ENCODE results near the gene SMAD7. TPM values are rescaled to one million over a fixed set of nuclear protein-coding genes. Genes with fewer than 3 reads are reported as not detected.

SMAD7 gene
- polyA plus RNA-seq, 3 donors, result 1.4 to 9.4 (median 1.5) TPM

DNA sequence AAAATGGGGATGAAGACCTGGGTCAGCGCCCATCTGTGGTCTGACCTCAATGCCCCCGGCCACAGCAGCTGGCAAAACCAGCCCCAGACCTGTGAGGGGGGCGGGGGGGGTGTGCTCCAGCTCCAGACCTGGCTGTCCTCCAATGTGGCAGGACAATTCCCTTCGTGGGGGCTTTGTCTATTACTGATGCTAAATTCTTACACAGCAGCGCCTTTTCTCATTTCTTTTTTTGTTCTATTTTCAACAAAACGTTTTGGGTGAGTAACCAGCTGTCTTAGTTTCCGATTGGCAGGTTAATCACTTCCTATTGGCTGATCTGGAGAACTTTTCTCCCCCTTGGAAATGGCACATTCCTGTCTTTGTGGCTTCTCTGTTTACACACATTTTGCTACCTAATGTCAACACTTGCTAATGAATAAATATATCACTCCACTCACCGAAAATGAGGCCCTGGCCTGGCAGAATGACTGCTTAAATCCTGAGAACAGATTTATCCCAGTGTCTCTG, 4.4 kb downstream of the SMAD7 start:
- Histone ChIP-seq H3K27me3 (ENCODE audit: control insufficient read depth in 2 of 2, insufficient read depth in 2 of 2, low read length in 2 of 2) (peaks cover 0 to 2% of the 10 kb centered on the region in 2 donors), H3K9me3 (replicated peaks in 1 of 2; ENCODE audit: control insufficient read depth in 1 of 2, insufficient read depth in 1 of 2, low read length in 2 of 2) (no peaks in the 10 kb centered on the region), H3K36me3 (replicated peaks in 1 of 2; ENCODE audit: control insufficient read depth in 1 of 2, insufficient read depth in 2 of 2, low read length in 2 of 2) (peaks cover 8 to 58% of the 10 kb centered on the region in 2 donors), H3K4me2 (replicated peaks; ENCODE audit: extremely low read depth, low read length, poor library complexity, severe bottlenecking) (no peak overlapping the region), H3K4me3 (replicated peaks in 1 of 3; ENCODE audit: low read depth in 2 of 3, low read length in 3 of 3) (no peak overlapping the region), H2AFZ (ENCODE audit: insufficient read depth, low read depth, low read length, poor library complexity, severe bottlenecking) (no peak overlapping the region), H4K20me1 (ENCODE audit: insufficient read depth, low read length) (peaks cover 97% of the 10 kb centered on the region), H3K9ac (ENCODE audit: insufficient read depth, low read length, poor library complexity, severe bottlenecking) (no peak overlapping the region), H3K4me1 (ENCODE audit: control insufficient read depth in 1 of 2, insufficient read depth in 2 of 2, low read length in 2 of 2) (peaks cover 18 to 52% of the 10 kb centered on the region in 2 donors), H3K27ac (ENCODE audit: low read depth in 1 of 2, low read length in 2 of 2) (no peak overlapping the region), H3K79me2 (ENCODE audit: insufficient read depth, low read length) (peaks cover 96% of the 10 kb centered on the region)
- WGBS (ENCODE audit: insufficient coverage), result 95% methylated on average over 4 of the region's 8 CpGs
- Mint-ChIP-seq H3K4me3 (no peak overlapping the region), H3K36me3 (peaks cover 65 to 69% of the 10 kb centered on the region in 2 donors), H3K9me3 (no peaks in the 10 kb centered on the region), H3K27me3 (ENCODE audit: low read depth in 3 of 3) (peaks cover 8 to 20% (median 12%) of the 10 kb centered on the region in 3 donors), H3K4me1 (peaks cover 62% of the 10 kb centered on the region), H3K27ac (no peak overlapping the region)
- TF ChIP-seq, protein P1, sequence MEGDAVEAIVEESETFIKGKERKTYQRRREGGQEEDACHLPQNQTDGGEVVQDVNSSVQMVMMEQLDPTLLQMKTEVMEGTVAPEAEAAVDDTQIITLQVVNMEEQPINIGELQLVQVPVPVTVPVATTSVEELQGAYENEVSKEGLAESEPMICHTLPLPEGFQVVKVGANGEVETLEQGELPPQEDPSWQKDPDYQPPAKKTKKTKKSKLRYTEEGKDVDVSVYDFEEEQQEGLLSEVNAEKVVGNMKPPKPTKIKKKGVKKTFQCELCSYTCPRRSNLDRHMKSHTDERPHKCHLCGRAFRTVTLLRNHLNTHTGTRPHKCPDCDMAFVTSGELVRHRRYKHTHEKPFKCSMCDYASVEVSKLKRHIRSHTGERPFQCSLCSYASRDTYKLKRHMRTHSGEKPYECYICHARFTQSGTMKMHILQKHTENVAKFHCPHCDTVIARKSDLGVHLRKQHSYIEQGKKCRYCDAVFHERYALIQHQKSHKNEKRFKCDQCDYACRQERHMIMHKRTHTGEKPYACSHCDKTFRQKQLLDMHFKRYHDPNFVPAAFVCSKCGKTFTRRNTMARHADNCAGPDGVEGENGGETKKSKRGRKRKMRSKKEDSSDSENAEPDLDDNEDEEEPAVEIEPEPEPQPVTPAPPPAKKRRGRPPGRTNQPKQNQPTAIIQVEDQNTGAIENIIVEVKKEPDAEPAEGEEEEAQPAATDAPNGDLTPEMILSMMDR (IDR thresholded peaks at IDR 0.05), result no peak
- no peak for DNase-seq
- intact Hi-C loops (cut with micrococcal nuclease), result loop anchor here (5.0 to 10.0 kb wide), 2 partner anchors 44 to 172 kb away; no protein-coding TSS in a partner anchor

DNA sequence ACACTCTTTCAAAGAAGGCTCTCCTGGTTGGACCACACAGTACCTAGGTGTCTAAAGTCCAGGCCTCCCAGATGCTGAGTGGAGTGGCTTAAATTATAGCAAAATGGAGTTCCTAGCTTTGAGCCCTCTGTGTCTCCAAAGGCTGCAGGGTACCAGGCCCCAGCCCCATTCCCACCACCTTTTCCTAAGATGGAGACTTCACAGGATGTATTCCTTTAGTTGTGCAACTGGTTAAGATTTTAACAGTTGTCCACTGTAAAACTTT, 4.9 kb downstream of the SMAD7 start:
- H3K36me3 Mint-ChIP-seq, result peaks cover 70 to 74% of the 10 kb centered on the region in 2 donors
- H3K27me3 Mint-ChIP-seq (ENCODE audit: low read depth in 3 of 3), result peaks cover 8 to 20% (median 12%) of the 10 kb centered on the region in 3 donors
- no peaks in the 10 kb centered on the region for H3K9me3 Mint-ChIP-seq
- no peaks in the 10 kb centered on the region for H3K9me3 ChIP-seq (replicated peaks in 1 of 2; ENCODE audit: control insufficient read depth in 1 of 2, insufficient read depth in 1 of 2, low read length in 2 of 2)
- H2AFZ ChIP-seq (ENCODE audit: insufficient read depth, low read depth, low read length, poor library complexity, severe bottlenecking), result no peak overlapping the region
- peaks cover 0 to 2% of the 10 kb centered on the region in 2 donors for H3K27me3 ChIP-seq (ENCODE audit: control insufficient read depth in 2 of 2, insufficient read depth in 2 of 2, low read length in 2 of 2)
- H3K4me1 ChIP-seq (ENCODE audit: control insufficient read depth in 1 of 2, insufficient read depth in 2 of 2, low read length in 2 of 2), result peaks cover 23 to 57% of the 10 kb centered on the region in 2 donors
- H3K4me3 Mint-ChIP-seq, result no peak overlapping the region
- no peak overlapping the region for H3K9ac ChIP-seq (ENCODE audit: insufficient read depth, low read length, poor library complexity, severe bottlenecking)
- intact Hi-C loops (cut with micrococcal nuclease), result loop anchor here (5.0 to 10.0 kb wide), 2 partner anchors 44 to 171 kb away; no protein-coding TSS in a partner anchor
- H3K79me2 ChIP-seq (ENCODE audit: insufficient read depth, low read length), result peaks cover 97% of the 10 kb centered on the region
- DNase-seq, result no peak
- H3K27ac ChIP-seq (ENCODE audit: low read depth in 1 of 2, low read length in 2 of 2), result no peak overlapping the region
- H4K20me1 ChIP-seq (ENCODE audit: insufficient read depth, low read length), result peaks cover 97% of the 10 kb centered on the region
- H3K4me1 Mint-ChIP-seq, result peaks cover 66% of the 10 kb centered on the region
- H3K36me3 ChIP-seq (replicated peaks in 1 of 2; ENCODE audit: control insufficient read depth in 1 of 2, insufficient read depth in 2 of 2, low read length in 2 of 2), result peaks cover 8 to 62% of the 10 kb centered on the region in 2 donors
- H3K27ac Mint-ChIP-seq, result no peak overlapping the region
- TF ChIP-seq, protein P1 (IDR thresholded peaks at IDR 0.05), result no peak
- no peak overlapping the region for H3K4me2 ChIP-seq (replicated peaks; ENCODE audit: extremely low read depth, low read length, poor library complexity, severe bottlenecking)
- H3K4me3 ChIP-seq (replicated peaks in 1 of 3; ENCODE audit: low read depth in 2 of 3, low read length in 3 of 3), result no peak overlapping the region
